ENCODE data around the gene PIAS2. TPM values are rescaled to one million over a fixed set of nuclear protein-coding genes. Genes with fewer than 3 reads are reported as not detected.

PIAS2 gene
- total RNA-seq, 1 experiment from 2014 or later, result 33.6 TPM

DNA sequence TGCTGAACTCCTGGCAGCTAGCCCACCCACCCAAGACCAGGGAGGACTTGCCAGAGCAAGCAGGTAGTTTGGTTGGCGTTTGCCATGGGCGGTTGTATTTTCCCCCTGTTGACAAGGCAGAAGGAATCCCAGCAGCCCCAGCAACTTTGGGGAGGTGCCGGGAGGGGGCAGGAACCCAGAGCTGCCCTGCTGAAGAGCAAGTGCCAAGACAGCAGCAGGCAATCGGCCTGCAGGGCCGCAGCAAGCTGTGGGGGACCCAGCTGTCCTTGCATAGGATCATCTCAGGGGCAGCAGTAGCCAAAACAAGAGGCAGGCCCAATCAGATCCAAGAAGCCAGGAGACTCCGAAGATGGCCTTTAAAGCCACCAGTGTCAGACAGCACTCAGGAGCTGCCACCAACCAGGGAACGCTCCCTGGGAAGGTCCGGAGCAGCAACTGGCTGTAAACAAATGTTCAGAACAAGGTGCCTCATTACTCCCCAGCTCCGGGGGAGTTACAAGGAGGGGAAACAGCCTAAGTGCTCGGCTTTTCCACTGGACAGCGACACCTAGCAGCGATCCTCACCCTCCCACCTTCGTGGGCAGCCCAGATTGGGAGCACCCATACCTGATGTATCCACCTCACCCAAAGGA is 162.5 kb downstream of the PIAS2 start:
- no TSS peak for BruUV-seq (replicated peaks)
- DNase-seq, result no peak
- H3K4me3 Mint-ChIP-seq (ENCODE audit: low read depth, unreplicated experiment), result no peak overlapping the region

GRCh38 chr18:46754188-46754587 is 163.1 kb downstream of the PIAS2 start:
- no peak for DNase-seq
- Mint-ChIP-seq H3K4me1 (ENCODE audit: low read depth, unreplicated experiment) (no peaks in the 10 kb centered on the region), H3K36me3 (ENCODE audit: insufficient read depth, unreplicated experiment) (no peaks in the 10 kb centered on the region), H3K27me3 (ENCODE audit: unreplicated experiment) (peaks cover 89% of the 10 kb centered on the region), H3K9me3 (ENCODE audit: low read depth, unreplicated experiment) (no peaks in the 10 kb centered on the region), H3K27ac (ENCODE audit: unreplicated experiment) (no peak overlapping the region), H3K4me3 (ENCODE audit: low read depth, unreplicated experiment) (no peak overlapping the region)
- intact Hi-C loops (cut with micrococcal nuclease; ENCODE audit: unreplicated experiment), result no loop called here
- BruUV-seq (replicated peaks), result no TSS peak
- TF ChIP-seq, protein P1, sequence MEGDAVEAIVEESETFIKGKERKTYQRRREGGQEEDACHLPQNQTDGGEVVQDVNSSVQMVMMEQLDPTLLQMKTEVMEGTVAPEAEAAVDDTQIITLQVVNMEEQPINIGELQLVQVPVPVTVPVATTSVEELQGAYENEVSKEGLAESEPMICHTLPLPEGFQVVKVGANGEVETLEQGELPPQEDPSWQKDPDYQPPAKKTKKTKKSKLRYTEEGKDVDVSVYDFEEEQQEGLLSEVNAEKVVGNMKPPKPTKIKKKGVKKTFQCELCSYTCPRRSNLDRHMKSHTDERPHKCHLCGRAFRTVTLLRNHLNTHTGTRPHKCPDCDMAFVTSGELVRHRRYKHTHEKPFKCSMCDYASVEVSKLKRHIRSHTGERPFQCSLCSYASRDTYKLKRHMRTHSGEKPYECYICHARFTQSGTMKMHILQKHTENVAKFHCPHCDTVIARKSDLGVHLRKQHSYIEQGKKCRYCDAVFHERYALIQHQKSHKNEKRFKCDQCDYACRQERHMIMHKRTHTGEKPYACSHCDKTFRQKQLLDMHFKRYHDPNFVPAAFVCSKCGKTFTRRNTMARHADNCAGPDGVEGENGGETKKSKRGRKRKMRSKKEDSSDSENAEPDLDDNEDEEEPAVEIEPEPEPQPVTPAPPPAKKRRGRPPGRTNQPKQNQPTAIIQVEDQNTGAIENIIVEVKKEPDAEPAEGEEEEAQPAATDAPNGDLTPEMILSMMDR (IDR thresholded peaks at IDR 0.05; ENCODE audit: unreplicated experiment), result no peak
- CTCF ChIA-PET, result no interaction called here

More for the DNA sequence above, 162.5 kb downstream of the PIAS2 start:
- CTCF ChIA-PET, result no interaction called here
- H3K27ac Mint-ChIP-seq (ENCODE audit: unreplicated experiment), result no peak overlapping the region
- no peaks in the 10 kb centered on the region for H3K4me1 Mint-ChIP-seq (ENCODE audit: low read depth, unreplicated experiment)
- H3K27me3 Mint-ChIP-seq (ENCODE audit: unreplicated experiment), result peaks cover 91% of the 10 kb centered on the region
- H3K36me3 Mint-ChIP-seq (ENCODE audit: insufficient read depth, unreplicated experiment), result no peaks in the 10 kb centered on the region
- intact Hi-C loops (cut with micrococcal nuclease; ENCODE audit: unreplicated experiment), result no loop called here
- no peaks in the 10 kb centered on the region for H3K9me3 Mint-ChIP-seq (ENCODE audit: low read depth, unreplicated experiment)
- TF ChIP-seq, protein P1 (IDR thresholded peaks at IDR 0.05; ENCODE audit: unreplicated experiment), result no peak

Other genes starting within 250 kb of the PIAS2 start
- 0.02 TPM in 1 of 2 replicates, not detected in the other for gene ST8SIA5, start 160.5 kb downstream of the PIAS2 start, total RNA-seq (2022)
- 5.7 and 7.6 TPM in 2 replicates for gene KATNAL2, start 95 bp upstream of the PIAS2 start, total RNA-seq (2022)
- gene ELOA2, start 118.1 kb upstream of the PIAS2 start, total RNA-seq (2022), result not detected in 2 replicates
- 30.1 and 31.6 TPM in 2 replicates for gene HDHD2, start 233.0 kb upstream of the PIAS2 start, total RNA-seq (2022)